Limb (tissue), 2 donors: ENCODE results near the gene CNRIP1.
"Not testable (repeated sequence)": the region's sequence is repeated elsewhere in the genome, so short reads cannot be mapped to it uniquely, and the experiment has no call there.

Experiments
- DNase-seq, 2 donors: peaks; one replicate each; pipeline ENCODE4 v3.0.0-alpha.2; 2016; ENCODE audit errors: extremely low spot score in 2 of 2

CNRIP1 gene

GRCh38 chr2:68319398-68320117 lies at the start of gene CNRIP1:
CNRIP1 (minus strand) TSS chr2:68319949; CDS start chr2:68319400, 549 bp downstream.
- DNase-seq, result peak; percentile 76 to 86

GRCh38 chr2:68369337-68369734 lies 49.6 kb upstream of the CNRIP1 start:
- no peak for DNase-seq

GRCh38 chr2:68368654-68369336 lies 49.0 kb upstream of the CNRIP1 start:
- peak in 1 of 2 donors; percentile 43 for DNase-seq

GRCh38 chr2:68367953-68368653 lies 48.4 kb upstream of the CNRIP1 start:
- no peak for DNase-seq

GRCh38 chr2:68366083-68366560 lies 46.4 kb upstream of the CNRIP1 start:
- DNase-seq, result no peak

GRCh38 chr2:68365087-68365486 lies 45.3 kb upstream of the CNRIP1 start, which contains the start of gene PLEK:
PLEK (plus strand) TSS chr2:68365282; CDS start chr2:68365352, 70 bp downstream.
- no peak for DNase-seq

- DNase-seq, result no peak
Measured at GRCh38 chr2:68363721-68364120, 44.0 kb upstream of the CNRIP1 start.

GRCh38 chr2:68362749-68363148 lies 43.0 kb upstream of the CNRIP1 start:
- DNase-seq, result no peak

- DNase-seq, result peak; percentile 17 to 46
Measured at GRCh38 chr2:68362069-68362468, 42.3 kb upstream of the CNRIP1 start.

- no peak for DNase-seq
Measured at GRCh38 chr2:68359889-68360288, 40.1 kb upstream of the CNRIP1 start.

- DNase-seq, result no peak
Measured at GRCh38 chr2:68357605-68358337, 38.0 kb upstream of the CNRIP1 start.

GRCh38 chr2:68356599-68357239 lies 37.0 kb upstream of the CNRIP1 start:
- no peak for DNase-seq

- no peak for DNase-seq
Measured at GRCh38 chr2:68352651-68353391, 33.1 kb upstream of the CNRIP1 start.

- DNase-seq, result no peak
Measured at GRCh38 chr2:68351997-68352396, 32.2 kb upstream of the CNRIP1 start.

- DNase-seq, result not testable (repeated sequence)
Measured at GRCh38 chr2:68349091-68349490, 29.3 kb upstream of the CNRIP1 start.

- no peak for DNase-seq
Measured at GRCh38 chr2:68345129-68345875, 25.6 kb upstream of the CNRIP1 start.

- DNase-seq, result no peak
Measured at GRCh38 chr2:68344031-68344430, 24.3 kb upstream of the CNRIP1 start.

- no peak for DNase-seq
Measured at GRCh38 chr2:68342470-68342869, 22.7 kb upstream of the CNRIP1 start.

- no peak for DNase-seq
Measured at GRCh38 chr2:68341583-68341982, 21.8 kb upstream of the CNRIP1 start.

- no peak for DNase-seq
Measured at GRCh38 chr2:68341062-68341329, 21.2 kb upstream of the CNRIP1 start.
